Breast epithelium (tissue), 4 donors: ENCODE data around the gene GPR68. TPM values are rescaled to one million over a fixed set of nuclear protein-coding genes. Genes with fewer than 3 reads are reported as not detected.

Source experiments
- DNase-seq, 2 donors: peaks; one replicate each; pipeline ENCODE4 v3.0.0-alpha.2; 2019; ENCODE audit warnings: low spot score in 2 of 2
- H3K27ac ChIP-seq, 2 donors: fragments of 200-600 bp; sonication (generic) in 1 of 2; one replicate each; pipeline ENCODE4 v1.5.1; 2016 to 2019; ENCODE audit warnings: mild to moderate bottlenecking in 1 of 2
- H3K27me3 ChIP-seq, 2 donors: fragments of 200-600 bp; sonication (generic) in 1 of 2; one replicate each; pipeline versions ENCODE4 v1.5.1 to v1.6.0; 2017 to 2019; ENCODE audit warnings: control low read depth in 1 of 2, mild to moderate bottlenecking in 1 of 2
- H3K36me3 ChIP-seq: fragments of 200-600 bp; one replicate; pipeline ENCODE4 v1.5.1; 2019
- H3K4me1 ChIP-seq, 2 donors: fragments of 200-600 bp; sonication (generic); one replicate each; pipeline ENCODE4 v1.5.1; 2016 to 2019; ENCODE audit warnings: control low read depth in 1 of 2
- H3K4me3 ChIP-seq, 3 donors: fragments of 200-600 bp; sonication (generic); 1 replicate in 2 of 3; 2 replicates in 1 of 3; pipeline ENCODE4 v1.5.1; 2016 to 2019; ENCODE audit warnings: mild to moderate bottlenecking in 3 of 3, moderate library complexity in 2 of 3
- H3K9me3 ChIP-seq, 2 donors: fragments of 200-600 bp; sonication (generic) in 1 of 2; one replicate each; pipeline ENCODE4 v1.5.1; 2016 to 2019; ENCODE audit warnings: control low read depth in 1 of 2
- POLR2A ChIP-seq: fragments of 450-650 bp; IDR thresholded peaks from one replicate; pipeline ENCODE4 v1.6.1; 2016; ENCODE audit warnings: antibody characterized with exemption, mild to moderate bottlenecking, moderate library complexity
- POLR2AphosphoS5 ChIP-seq, 3 donors: sonication (generic); formaldehyde crosslinking; IDR thresholded peaks; one replicate each; pipeline ENCODE4 v1.6.1; 2017; ENCODE audit warnings: antibody characterized with exemption in 3 of 3
- intact Hi-C: fragments of 100-400 bp; cut with DNase I; formaldehyde crosslinking; loops from one replicate; pipeline ENCODE4 v1.15.1; 2023; ENCODE audit warnings: low total_unique reads
- total RNA-seq, 3 donors: library from RNA; depleted of rRNA; stranded (reverse); fragments of >200 nt; gene quantifications; one replicate each; pipeline ENCODE4 v1.1.0, GENCODE V29; 2016
- TF ChIP-seq, protein P1 (sequence below), 3 donors: fragments of 450-650 bp; IDR thresholded peaks; one replicate each; pipeline ENCODE4 v1.5.1; 2016 to 2017; ENCODE audit warnings: antibody characterized with exemption in 3 of 3, mild to moderate bottlenecking in 3 of 3, moderate library complexity in 3 of 3

The GPR68 gene
- total RNA-seq, 3 donors from 2014 or later = 0.32 to 0.66 (median 0.59) TPM

DNA sequence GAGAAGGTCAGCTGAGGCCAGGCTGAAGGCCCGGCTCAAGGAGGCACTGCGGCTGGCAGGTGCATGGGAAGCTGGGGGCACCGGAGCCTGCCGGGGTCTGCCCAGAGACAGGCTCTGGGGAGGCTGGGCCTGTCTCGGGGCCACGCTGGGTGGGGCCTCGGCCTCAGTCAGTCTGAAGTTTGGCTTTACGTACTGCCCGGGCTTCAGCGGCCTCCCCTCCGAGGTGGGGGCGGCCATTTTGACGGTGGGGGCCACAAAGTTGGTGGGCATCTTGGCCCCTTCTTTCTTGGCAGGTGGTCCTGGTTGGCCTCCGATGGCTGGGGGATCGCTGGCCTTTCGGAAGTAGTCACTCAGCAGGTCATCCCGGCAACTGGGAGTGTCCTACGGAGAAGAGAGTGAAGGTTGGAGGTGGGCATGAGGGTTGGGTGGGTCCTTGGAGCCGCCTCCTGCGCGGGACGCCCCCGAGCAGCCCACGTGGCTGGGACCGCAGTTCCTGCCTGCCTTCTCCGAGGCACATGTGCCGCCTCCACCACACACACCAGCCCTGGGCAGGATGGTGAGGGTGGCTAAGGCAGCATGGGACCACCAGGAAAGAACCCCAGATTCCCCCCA lies 28.9 kb upstream of the GPR68 start:
- intact Hi-C loops = no loop called here
- H3K36me3 ChIP-seq = no peaks in the 10 kb centered on the region
- H3K27me3 ChIP-seq = no peaks in the 10 kb centered on the region
- no peak overlapping the region for H3K4me3 ChIP-seq
- DNase-seq = no peak
- H3K4me1 ChIP-seq = no peaks in the 10 kb centered on the region
- no peak for TF ChIP-seq POLR2A
- TF ChIP-seq, protein P1, sequence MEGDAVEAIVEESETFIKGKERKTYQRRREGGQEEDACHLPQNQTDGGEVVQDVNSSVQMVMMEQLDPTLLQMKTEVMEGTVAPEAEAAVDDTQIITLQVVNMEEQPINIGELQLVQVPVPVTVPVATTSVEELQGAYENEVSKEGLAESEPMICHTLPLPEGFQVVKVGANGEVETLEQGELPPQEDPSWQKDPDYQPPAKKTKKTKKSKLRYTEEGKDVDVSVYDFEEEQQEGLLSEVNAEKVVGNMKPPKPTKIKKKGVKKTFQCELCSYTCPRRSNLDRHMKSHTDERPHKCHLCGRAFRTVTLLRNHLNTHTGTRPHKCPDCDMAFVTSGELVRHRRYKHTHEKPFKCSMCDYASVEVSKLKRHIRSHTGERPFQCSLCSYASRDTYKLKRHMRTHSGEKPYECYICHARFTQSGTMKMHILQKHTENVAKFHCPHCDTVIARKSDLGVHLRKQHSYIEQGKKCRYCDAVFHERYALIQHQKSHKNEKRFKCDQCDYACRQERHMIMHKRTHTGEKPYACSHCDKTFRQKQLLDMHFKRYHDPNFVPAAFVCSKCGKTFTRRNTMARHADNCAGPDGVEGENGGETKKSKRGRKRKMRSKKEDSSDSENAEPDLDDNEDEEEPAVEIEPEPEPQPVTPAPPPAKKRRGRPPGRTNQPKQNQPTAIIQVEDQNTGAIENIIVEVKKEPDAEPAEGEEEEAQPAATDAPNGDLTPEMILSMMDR (IDR thresholded peaks at IDR 0.05) = no peak
- TF ChIP-seq POLR2AphosphoS5 (IDR thresholded peaks at IDR 0.05) = no peak
- no peak overlapping the region for H3K27ac ChIP-seq
- H3K9me3 ChIP-seq = no peaks in the 10 kb centered on the region

DNA sequence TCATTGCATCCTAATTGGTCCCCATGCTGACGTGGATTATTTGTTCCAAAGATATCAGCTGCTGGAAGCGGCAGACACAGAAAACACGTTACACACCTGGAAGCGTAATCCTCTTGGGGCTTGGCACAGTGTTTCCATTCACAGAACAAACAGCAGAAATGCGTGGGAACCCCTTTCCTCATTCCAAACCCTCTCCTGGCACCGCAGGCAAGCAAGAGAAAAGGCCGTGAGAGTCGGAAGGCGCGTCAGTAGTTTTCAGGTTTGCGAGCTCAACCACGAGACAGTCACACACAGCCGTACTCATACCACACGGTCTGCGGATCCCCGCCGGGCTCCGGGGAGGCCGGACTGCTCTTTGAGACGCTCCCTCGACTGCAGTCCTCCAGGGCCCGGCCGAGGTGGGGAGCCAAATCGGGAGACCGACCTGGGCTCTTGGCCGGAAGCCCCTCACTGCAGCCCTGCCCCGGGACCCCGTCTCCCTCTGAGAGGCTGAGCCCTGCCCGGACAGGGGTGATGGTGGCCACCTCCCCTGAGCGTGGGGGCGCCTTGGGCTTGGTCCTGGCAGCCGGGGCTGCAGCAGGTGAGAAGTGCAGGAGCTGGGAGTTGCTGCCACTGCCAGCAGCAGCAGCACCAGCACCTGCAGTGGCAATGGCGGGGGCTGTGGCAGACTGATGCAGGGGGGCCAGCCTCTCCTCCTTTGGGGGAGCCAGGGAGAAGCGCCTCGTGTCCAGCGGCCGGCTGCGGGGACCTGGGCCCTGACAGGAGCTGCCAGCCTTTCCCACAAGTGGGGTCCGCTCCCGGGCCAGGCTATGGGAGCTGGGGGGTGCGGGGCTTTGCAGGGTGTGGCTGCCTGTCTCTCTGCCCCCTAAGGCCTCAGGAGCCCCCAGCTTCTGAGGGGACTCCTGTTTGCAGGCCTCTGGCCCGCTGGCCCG lies 28.1 kb upstream of the GPR68 start:
- Histone ChIP-seq H3K4me1 (no peaks in the 10 kb centered on the region), H3K4me3 (peak overlapping the region in 1 of 3 donors; percentile 19), H3K27ac (peak overlapping the region; percentile 15 to 43), H3K36me3 (no peaks in the 10 kb centered on the region), H3K9me3 (no peaks in the 10 kb centered on the region), H3K27me3 (no peaks in the 10 kb centered on the region)
- DNase-seq = peak in 1 of 2 donors; percentile 54
- intact Hi-C loops = no loop called here
- TF ChIP-seq POLR2AphosphoS5 (IDR thresholded peaks at IDR 0.05) (no peak), POLR2A (no peak)
- TF ChIP-seq, protein P1 (IDR thresholded peaks at IDR 0.05) = no peak

DNA sequence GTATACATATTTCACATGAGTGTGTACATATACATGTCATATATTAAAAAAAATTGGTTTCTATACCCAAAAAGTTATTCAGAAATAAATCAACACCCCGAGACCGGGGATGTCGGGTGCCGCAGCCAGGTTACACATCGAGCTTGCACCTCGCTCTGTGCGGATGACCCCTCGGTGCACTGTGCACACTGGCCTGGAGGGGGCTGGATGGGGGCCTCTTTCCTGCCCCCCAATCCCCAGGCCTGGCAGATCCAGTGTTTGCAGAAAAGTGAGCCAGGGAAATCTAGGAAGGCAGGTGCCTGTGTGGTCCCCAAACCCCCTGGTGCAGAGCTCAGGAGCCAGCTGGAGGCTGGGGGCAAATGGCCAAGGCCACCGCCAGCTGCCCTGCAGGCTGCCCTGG lies 27.1 kb upstream of the GPR68 start:
- intact Hi-C loops = no loop called here
- H3K27me3 ChIP-seq = no peaks in the 10 kb centered on the region
- H3K4me3 ChIP-seq = no peak overlapping the region
- no peak for DNase-seq
- no peaks in the 10 kb centered on the region for H3K4me1 ChIP-seq
- TF ChIP-seq, protein P1 (IDR thresholded peaks at IDR 0.05) = no peak
- TF ChIP-seq POLR2A = no peak
- TF ChIP-seq POLR2AphosphoS5 (IDR thresholded peaks at IDR 0.05) = no peak
- H3K27ac ChIP-seq = no peak overlapping the region
- H3K36me3 ChIP-seq = no peaks in the 10 kb centered on the region
- no peaks in the 10 kb centered on the region for H3K9me3 ChIP-seq

DNA sequence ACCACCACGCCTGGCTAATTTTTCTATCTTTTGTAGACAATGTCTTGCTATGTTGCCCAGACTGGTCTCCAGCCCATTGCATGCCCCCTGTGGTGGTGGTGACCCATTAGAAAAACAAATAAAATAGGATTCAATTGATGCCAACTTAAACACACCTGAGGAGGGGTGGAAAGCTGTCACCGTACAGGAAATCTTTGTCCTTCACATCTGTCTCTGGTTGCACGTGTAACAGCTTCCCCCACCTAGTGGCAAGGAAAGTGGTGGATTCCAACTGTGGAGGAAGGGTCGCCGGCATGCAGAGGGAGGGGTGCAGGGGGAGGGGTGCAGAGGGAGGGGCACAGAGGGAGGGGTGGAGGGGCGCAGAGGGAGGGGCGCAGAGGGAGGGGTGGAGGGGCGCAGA lies 26.1 kb upstream of the GPR68 start:
- Histone ChIP-seq H3K4me3 (no peak overlapping the region), H3K27ac (no peak overlapping the region), H3K4me1 (no peaks in the 10 kb centered on the region), H3K27me3 (no peaks in the 10 kb centered on the region), H3K36me3 (no peaks in the 10 kb centered on the region), H3K9me3 (no peaks in the 10 kb centered on the region)
- no peak for DNase-seq
- TF ChIP-seq, protein P1 (IDR thresholded peaks at IDR 0.05) = no peak
- TF ChIP-seq POLR2AphosphoS5 (IDR thresholded peaks at IDR 0.05) = no peak
- intact Hi-C loops = no loop called here

DNA sequence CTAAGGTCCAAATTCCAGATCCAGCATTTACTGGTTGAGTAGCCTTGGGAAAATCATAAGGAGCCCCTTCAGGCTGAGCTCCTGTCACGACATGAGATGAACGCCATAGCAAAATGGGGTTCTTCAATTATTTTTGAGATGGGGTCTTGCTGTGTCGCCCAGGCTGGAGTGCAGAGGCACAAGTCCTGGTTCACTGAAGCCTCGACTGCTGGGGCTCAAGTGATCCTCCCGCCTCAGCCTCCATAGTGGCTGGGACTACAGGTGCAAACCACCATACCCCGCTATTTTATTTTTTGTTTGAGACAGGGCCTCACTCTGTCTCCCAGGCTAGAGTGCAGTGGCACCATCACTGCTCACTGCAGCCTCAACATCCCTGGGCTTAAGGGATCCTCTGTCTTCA lies 25.7 kb upstream of the GPR68 start:
- intact Hi-C loops = no loop called here
- no peak overlapping the region for H3K27ac ChIP-seq
- no peaks in the 10 kb centered on the region for H3K4me1 ChIP-seq
- no peaks in the 10 kb centered on the region for H3K27me3 ChIP-seq
- DNase-seq = no peak
- H3K9me3 ChIP-seq = no peaks in the 10 kb centered on the region
- TF ChIP-seq POLR2AphosphoS5 (IDR thresholded peaks at IDR 0.05) (no peak), POLR2A (no peak)
- TF ChIP-seq, protein P1 (IDR thresholded peaks at IDR 0.05) = no peak
- H3K36me3 ChIP-seq = no peaks in the 10 kb centered on the region
- H3K4me3 ChIP-seq = no peak overlapping the region
